HG02610 (cell line): ENCODE measurements around the gene PTPMT1.
"Not testable (repeated sequence)": the region's sequence is repeated elsewhere in the genome, so short reads cannot be mapped to it uniquely, and the experiment has no call there.

ENCODE experiments used
- ATAC-seq: cut with Tn5 transposase; IDR thresholded peaks from one replicate; pipeline ENCODE4 v1.9.1; 2021; ENCODE audit warnings: mild to moderate bottlenecking, moderate library complexity; ENCODE audit not compliant: unreplicated experiment

Gene PTPMT1

DNA sequence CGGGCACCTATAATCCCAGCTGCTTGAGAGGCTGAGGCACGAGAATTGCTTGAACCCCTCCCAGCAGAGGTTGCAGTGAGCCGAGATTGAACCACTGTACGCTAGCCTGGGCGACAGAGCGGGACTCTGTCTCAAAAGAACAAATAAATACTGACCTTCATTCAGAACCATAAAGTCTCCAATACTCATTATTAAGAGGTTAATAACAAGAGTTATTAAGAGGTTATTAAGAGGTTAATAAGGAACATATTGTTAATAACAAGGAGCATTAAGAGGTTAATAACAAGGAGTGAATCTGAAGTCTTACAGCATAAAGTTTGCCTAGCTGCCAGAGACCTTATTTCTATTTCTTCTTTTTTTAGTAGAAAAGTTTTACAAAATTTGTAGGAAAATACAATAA, 20.1 kb upstream of the PTPMT1 start:
- ATAC-seq, result no peak

DNA sequence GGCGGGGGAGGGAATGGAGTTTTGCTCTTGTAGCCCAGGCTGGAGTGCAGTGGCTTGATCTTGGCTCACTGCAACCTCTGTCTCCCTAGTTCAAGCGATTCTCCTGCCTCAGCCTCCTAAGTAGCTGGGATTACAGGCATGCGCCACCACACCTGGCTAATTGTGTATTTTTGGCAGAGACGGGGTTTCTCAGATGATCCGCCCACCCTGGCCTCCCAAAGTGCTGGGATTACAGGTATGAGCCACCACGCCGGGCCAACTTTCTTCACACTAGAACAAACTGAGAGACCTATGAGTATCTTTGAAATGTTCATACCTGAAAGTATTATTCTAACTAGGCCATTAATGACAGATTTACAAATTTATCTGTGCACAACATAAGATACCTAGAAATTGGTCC, 19.1 kb upstream of the PTPMT1 start:
- not testable (repeated sequence) for ATAC-seq

GRCh38 chr11:47550288-47551047, 14.9 kb upstream of the PTPMT1 start:
- ATAC-seq, result no peak

GRCh38 chr11:47551086-47551485, 14.3 kb upstream of the PTPMT1 start:
- no peak for ATAC-seq

GRCh38 chr11:47552056-47552565, 13.3 kb upstream of the PTPMT1 start:
- ATAC-seq, result peak; percentile 2

GRCh38 chr11:47552566-47553405, 12.6 kb upstream of the PTPMT1 start, which contains the start of gene CELF1:
TSS of gene CELF1 (minus strand) at chr11:47553132. CDS start at chr11:47499523, 53,609 bp downstream.
- peak; percentile 89 for ATAC-seq

- peak; percentile 21 for ATAC-seq
Measured at GRCh38 chr11:47553406-47553743, 12.0 kb upstream of the PTPMT1 start.

DNA sequence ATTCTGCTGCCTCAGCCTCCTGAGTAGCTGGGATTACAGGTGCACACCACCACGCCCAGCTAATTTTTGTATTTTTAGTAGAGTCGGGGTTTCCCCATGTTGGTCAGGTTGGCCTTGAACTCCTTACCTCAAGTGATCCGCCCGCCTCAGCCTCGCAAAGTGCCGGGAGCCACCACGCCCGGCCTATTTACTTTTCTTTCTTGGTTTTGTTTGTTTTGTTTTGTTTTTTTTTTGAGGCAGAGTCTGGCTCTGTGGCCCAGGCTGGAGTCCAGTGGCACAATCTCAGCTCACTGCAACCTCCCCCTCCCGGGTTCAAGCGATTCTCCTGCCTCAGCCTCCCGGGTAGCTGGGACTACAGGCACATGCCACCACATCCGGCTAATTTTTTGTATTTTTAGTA, 8.4 kb upstream of the PTPMT1 start:
- not testable (repeated sequence) for ATAC-seq

- no peak for ATAC-seq
Measured at GRCh38 chr11:47558695-47559094, 6.7 kb upstream of the PTPMT1 start.

DNA sequence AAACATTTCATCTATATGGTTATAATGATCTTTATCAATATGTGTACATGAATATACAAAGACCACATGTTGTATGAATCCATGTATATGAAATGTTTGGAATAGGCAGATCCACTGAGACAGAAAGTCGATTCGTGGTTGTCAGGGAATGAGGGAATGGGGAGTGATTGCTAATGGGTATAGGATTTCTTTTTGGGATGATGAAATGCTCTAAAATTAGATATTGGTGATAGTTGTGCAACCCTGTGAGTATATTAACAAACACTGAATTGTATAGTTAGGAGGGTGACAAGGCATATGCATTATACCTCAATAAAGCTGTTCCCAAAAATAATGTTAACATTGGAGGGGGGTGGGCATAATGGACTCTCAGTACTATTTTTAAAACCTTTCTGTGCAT, 5.0 kb upstream of the PTPMT1 start:
- no peak for ATAC-seq

- ATAC-seq, result not testable (repeated sequence)
Measured at GRCh38 chr11:47562393-47562792, 3.0 kb upstream of the PTPMT1 start.

GRCh38 chr11:47564366-47564765, 1.0 kb upstream of the PTPMT1 start:
- not testable (repeated sequence) for ATAC-seq

- ATAC-seq, result peak; percentile 4
Measured at GRCh38 chr11:47564933-47565339, 463 bp upstream of the PTPMT1 start.

DNA sequence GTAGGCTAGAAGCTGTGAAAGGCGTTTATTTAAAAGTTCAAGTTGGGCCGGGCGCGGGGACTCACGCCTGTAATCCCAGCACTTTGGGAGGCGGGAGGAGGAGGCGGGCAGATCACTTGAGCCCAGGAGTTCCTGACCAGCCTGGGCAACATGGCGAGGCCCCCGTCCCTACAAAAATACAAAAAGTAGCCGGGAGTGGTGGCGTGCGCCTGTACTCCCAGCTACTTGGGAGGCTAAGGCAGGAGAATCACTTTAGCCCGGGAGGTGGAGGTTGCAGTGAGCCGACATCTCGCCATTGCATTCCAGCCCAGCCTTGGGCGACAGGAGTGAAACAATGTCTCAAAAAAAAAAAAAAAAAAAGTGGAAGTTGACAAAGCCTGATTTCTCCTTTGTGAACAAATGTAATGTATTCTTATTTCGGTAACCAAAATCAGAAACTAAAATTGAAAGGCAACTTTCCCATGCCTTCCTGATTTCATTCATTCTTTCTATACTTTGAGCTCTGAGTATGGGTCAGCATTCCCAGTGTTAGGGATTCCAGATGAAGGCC, 825 bp downstream of the PTPMT1 start:
- no peak for ATAC-seq

DNA sequence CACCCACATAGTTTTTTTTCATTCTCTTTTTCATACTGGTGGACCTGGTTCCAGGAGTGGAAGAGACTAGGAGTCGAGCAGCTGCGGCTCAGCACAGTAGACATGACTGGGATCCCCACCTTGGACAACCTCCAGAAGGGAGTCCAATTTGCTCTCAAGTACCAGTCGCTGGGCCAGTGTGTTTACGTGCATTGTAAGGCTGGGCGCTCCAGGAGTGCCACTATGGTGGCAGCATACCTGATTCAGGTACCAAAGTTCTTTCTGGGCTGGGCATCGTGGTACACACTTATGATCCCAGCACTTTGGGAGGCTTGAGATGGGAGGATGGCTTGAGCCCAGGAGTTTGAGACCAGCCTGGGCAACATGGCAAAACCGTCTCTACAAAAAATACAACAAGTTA, 4.2 kb downstream of the PTPMT1 start:
- ATAC-seq, result no peak

GRCh38 chr11:47570651-47571356, 5.4 kb downstream of the PTPMT1 start:
- ATAC-seq, result no peak

- ATAC-seq, result no peak
Measured at GRCh38 chr11:47571357-47571729, 5.9 kb downstream of the PTPMT1 start.

- ATAC-seq, result no peak
Measured at GRCh38 chr11:47571895-47572294, 6.5 kb downstream of the PTPMT1 start.

- no peak for ATAC-seq
Measured at GRCh38 chr11:47572715-47573255, 7.4 kb downstream of the PTPMT1 start.

DNA sequence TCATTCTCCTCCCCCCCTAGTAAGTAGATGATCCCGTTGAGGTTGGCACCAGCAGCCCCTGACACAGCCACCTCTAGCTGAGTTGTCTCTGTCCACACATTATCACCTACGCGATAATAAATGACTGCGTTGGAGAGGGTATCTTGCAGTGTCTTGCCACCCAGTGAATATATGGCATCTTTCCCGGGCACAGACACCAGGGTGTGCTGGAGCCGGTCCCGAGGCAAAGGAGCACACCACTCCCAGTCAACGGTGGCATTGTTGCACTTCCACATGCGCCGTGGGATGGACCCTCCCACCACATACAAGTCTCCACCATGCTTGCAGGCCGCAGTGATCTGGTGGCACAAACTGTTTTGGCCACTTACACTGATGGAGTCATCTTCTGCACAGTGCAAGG, 7.9 kb downstream of the PTPMT1 start:
- ATAC-seq, result no peak
